Measurements from ENCODE around the gene FBXO42. TPM values are rescaled to one million over a fixed set of nuclear protein-coding genes. Genes with fewer than 3 reads are reported as not detected.

Gene FBXO42
- total RNA-seq, 2 experiments from 2014 or later = 14.3 to 14.9 TPM

DNA sequence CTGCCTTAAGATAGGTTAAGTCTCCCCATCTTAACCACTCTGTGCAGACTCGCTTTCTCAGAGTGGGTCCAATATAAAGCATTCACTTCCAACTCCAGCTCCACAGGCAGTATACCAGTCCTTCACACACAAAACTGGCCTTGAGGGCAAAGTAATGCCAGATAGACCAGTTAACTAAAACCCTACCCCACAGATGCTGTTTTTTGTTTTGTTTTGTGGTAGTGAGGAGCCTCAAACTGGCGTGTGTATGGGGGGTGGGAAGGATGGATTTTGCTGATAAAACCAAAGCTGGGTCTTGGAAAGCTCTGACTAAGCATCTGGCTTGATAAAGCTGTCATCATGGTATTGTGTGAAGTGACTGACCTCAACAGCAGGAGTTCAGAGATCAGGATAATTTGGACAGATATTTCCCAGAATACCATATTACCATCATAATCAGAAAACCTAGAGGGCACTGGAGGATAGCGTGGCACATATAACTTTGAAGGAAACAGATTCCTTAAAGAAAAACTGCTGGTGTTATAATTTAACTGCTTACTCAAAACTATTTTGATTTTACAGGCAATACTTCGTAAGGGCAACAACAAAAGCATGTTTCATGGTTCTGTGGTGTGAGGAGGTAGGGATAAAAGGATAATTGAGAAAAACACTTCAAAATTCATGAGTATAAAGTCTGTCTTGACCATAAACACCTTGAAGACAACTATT is 85.7 kb downstream of the FBXO42 start:
- DNase-seq (no peak), ATAC-seq (ENCODE audit: poor library complexity) (no peak)
- Histone ChIP-seq H3K36me3 (ENCODE audit: insufficient read depth, low read length) (no peaks in the 10 kb centered on the region), H3K9me3 (ENCODE audit: control insufficient read depth in 1 of 2, insufficient read depth in 1 of 2, low read length in 2 of 2) (no peaks in the 10 kb centered on the region), H3K4me3 (ENCODE audit: low read length) (no peak overlapping the region), H3K27me3 (ENCODE audit: control insufficient read depth in 1 of 2, insufficient read depth in 2 of 2, low read length in 2 of 2) (no peaks in the 10 kb centered on the region), H3K27ac (ENCODE audit: low read depth in 1 of 2, low read length in 2 of 2) (no peak overlapping the region), H3K4me1 (ENCODE audit: insufficient read depth, low read length) (no peaks in the 10 kb centered on the region)
- intact Hi-C loops (cut with DNase I, micrococcal nuclease) = no loop called here
- Mint-ChIP-seq H3K9me3 (no peaks in the 10 kb centered on the region), H3K4me3 (no peak overlapping the region), H3K27ac (peak overlapping the region; percentile 34), H3K4me1 (ENCODE audit: low read depth) (peaks cover 29% of the 10 kb centered on the region), H3K27me3 (no peaks in the 10 kb centered on the region), H3K36me3 (ENCODE audit: low read depth) (peaks cover 15% of the 10 kb centered on the region)
- CTCF ChIA-PET = no interaction called here
- POLR2A ChIA-PET = no interaction called here
- TF ChIP-seq, protein P1, sequence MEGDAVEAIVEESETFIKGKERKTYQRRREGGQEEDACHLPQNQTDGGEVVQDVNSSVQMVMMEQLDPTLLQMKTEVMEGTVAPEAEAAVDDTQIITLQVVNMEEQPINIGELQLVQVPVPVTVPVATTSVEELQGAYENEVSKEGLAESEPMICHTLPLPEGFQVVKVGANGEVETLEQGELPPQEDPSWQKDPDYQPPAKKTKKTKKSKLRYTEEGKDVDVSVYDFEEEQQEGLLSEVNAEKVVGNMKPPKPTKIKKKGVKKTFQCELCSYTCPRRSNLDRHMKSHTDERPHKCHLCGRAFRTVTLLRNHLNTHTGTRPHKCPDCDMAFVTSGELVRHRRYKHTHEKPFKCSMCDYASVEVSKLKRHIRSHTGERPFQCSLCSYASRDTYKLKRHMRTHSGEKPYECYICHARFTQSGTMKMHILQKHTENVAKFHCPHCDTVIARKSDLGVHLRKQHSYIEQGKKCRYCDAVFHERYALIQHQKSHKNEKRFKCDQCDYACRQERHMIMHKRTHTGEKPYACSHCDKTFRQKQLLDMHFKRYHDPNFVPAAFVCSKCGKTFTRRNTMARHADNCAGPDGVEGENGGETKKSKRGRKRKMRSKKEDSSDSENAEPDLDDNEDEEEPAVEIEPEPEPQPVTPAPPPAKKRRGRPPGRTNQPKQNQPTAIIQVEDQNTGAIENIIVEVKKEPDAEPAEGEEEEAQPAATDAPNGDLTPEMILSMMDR (IDR thresholded peaks at IDR 0.05) = no peak

DNA sequence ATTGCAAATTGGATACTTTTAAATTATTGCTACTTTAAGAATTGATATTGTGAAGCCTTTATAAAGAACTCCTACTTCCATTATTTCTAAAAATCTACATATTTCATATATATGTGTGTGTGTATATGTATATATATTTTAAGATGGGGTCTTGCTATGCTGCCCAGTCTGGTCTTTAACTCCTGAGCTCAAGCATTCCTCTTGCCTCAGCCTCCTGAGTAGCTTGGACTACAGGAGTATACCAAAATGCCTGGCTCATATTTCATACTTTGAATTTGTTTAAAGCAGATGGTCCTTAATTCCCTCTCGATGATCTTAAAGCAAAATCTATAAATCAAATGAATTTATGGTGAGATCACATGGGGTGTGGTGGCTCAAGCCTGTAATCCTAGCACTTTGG is 90.2 kb downstream of the FBXO42 start:
- H3K4me3 Mint-ChIP-seq = no peak overlapping the region
- no peak overlapping the region for H3K27ac Mint-ChIP-seq
- Histone ChIP-seq H3K36me3 (ENCODE audit: insufficient read depth, low read length) (peaks cover 2% of the 10 kb centered on the region), H3K4me3 (ENCODE audit: low read length) (no peak overlapping the region), H3K9me3 (ENCODE audit: control insufficient read depth in 1 of 2, insufficient read depth in 1 of 2, low read length in 2 of 2) (no peaks in the 10 kb centered on the region), H3K4me1 (ENCODE audit: insufficient read depth, low read length) (no peaks in the 10 kb centered on the region), H3K27me3 (ENCODE audit: control insufficient read depth in 1 of 2, insufficient read depth in 2 of 2, low read length in 2 of 2) (no peaks in the 10 kb centered on the region), H3K27ac (ENCODE audit: low read depth in 1 of 2, low read length in 2 of 2) (no peak overlapping the region)
- TF ChIP-seq, protein P1 (IDR thresholded peaks at IDR 0.05) = no peak
- peaks cover 8% of the 10 kb centered on the region for H3K4me1 Mint-ChIP-seq (ENCODE audit: low read depth)
- peaks cover 15% of the 10 kb centered on the region for H3K36me3 Mint-ChIP-seq (ENCODE audit: low read depth)
- intact Hi-C loops (cut with DNase I, micrococcal nuclease) = no loop called here
- POLR2A ChIA-PET = interaction anchor here (1.2 kb wide), 1 partner anchor 643 kb away, joined by 3 read pairs; no protein-coding TSS in a partner anchor
- DNase-seq = no peak
- CTCF ChIA-PET = no interaction called here
- no peak for ATAC-seq (ENCODE audit: poor library complexity)
- no peaks in the 10 kb centered on the region for H3K27me3 Mint-ChIP-seq
- no peaks in the 10 kb centered on the region for H3K9me3 Mint-ChIP-seq

DNA sequence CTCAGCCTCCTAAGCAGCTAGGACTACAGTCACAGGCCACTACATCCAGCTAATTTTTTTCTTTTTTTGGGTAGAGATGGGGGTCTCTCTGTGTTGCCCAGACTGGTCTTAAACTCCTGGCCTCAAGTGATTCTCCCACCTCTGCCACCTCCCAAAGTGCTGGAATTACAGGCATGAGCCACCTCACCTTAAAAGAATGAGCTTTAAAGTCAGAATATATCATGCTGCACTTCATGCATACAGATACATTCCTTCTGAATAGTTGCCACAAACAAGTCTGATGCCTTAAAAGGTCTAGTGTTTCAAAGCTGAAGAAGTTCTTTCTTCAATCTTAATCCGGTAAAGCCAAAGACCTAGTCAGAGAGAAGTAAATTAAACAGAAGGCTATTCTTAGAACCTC is 91.5 kb downstream of the FBXO42 start:
- Mint-ChIP-seq H3K36me3 (ENCODE audit: low read depth) (peaks cover 27% of the 10 kb centered on the region), H3K27me3 (no peaks in the 10 kb centered on the region), H3K9me3 (no peaks in the 10 kb centered on the region), H3K4me1 (ENCODE audit: low read depth) (no peaks in the 10 kb centered on the region), H3K27ac (no peak overlapping the region), H3K4me3 (no peak overlapping the region)
- H3K36me3 ChIP-seq (ENCODE audit: insufficient read depth, low read length) = peaks cover 14% of the 10 kb centered on the region
- DNase-seq (no peak), ATAC-seq (ENCODE audit: poor library complexity) (no peak)
- no peaks in the 10 kb centered on the region for H3K9me3 ChIP-seq (ENCODE audit: control insufficient read depth in 1 of 2, insufficient read depth in 1 of 2, low read length in 2 of 2)
- no peaks in the 10 kb centered on the region for H3K27me3 ChIP-seq (ENCODE audit: control insufficient read depth in 1 of 2, insufficient read depth in 2 of 2, low read length in 2 of 2)
- ChIA-PET POLR2A (interaction anchor here (1.2 kb wide), 1 partner anchor 644 kb away, joined by 3 read pairs; no protein-coding TSS in a partner anchor), CTCF (no interaction called here)
- H3K4me1 ChIP-seq (ENCODE audit: insufficient read depth, low read length) = no peaks in the 10 kb centered on the region
- intact Hi-C loops (cut with DNase I, micrococcal nuclease) = no loop called here
- no peak overlapping the region for H3K27ac ChIP-seq (ENCODE audit: low read depth in 1 of 2, low read length in 2 of 2)
- TF ChIP-seq, protein P1 (IDR thresholded peaks at IDR 0.05) = no peak
- H3K4me3 ChIP-seq (ENCODE audit: low read length) = no peak overlapping the region

All from CD4-positive, alpha-beta T cell (primary cell).